ENCODE data around the gene CATSPERD.
"Not testable (repeated sequence)": the region's sequence is repeated elsewhere in the genome, so short reads cannot be mapped to it uniquely, and the experiment has no call there.

GRCh38 chr19:5733172-5733571 is 12.7 kb downstream of the CATSPERD start:
- TF ChIP-seq HCFC1 (IDR thresholded peaks at IDR 0.05; ENCODE audit: low read depth, low read length); ZKSCAN1 (IDR thresholded peaks at IDR 0.05; ENCODE audit: low read depth, low read length); MAX (CRISPR knock-in tag; IDR thresholded peaks at IDR 0.05); GABPA (tag; conservative IDR thresholded peaks at IDR 0.05; ENCODE audit: low read depth); CEBPB (tag; IDR thresholded peaks at IDR 0.05); TRIM28 (IDR thresholded peaks at IDR 0.05); NFE2 (IDR thresholded peaks at IDR 0.05; ENCODE audit: low read depth); MBD2 (IDR thresholded peaks at IDR 0.05; ENCODE audit: borderline replicate concordance, low read depth); ADNP (tag; IDR thresholded peaks at IDR 0.05); RBFOX2 (IDR thresholded peaks at IDR 0.05; ENCODE audit: low read depth, low read length); SREBF1 (IDR thresholded peaks at IDR 0.05; ENCODE audit: borderline replicate concordance, low read depth, low read length); CTCF (IDR thresholded peaks at IDR 0.05 in 2 of 3, conservative IDR thresholded peaks at IDR 0.05 in 1 of 3; ENCODE audit: insufficient read depth in 2 of 3, low read depth in 1 of 3, low read length in 3 of 3); ZNF507 (tag; conservative IDR thresholded peaks at IDR 0.05); ZHX1 (conservative IDR thresholded peaks at IDR 0.05; ENCODE audit: low read length): not testable (repeated sequence)

Data from K562 (cell line).